ENCODE data around the gene GRM4.

Gene GRM4

GRCh38 chr6:34071136-34071883, 74.6 kb downstream of the GRM4 start:
- in situ Hi-C loops (cut with MboI; ENCODE audit: low pct_unique_long_range_greater_than_20kb, low sequenced_read_pairs): no loop called here

GRCh38 chr6:34070315-34071135, 75.4 kb downstream of the GRM4 start:
- in situ Hi-C loops (cut with MboI; ENCODE audit: low pct_unique_long_range_greater_than_20kb, low sequenced_read_pairs): no loop called here
- DNase-seq: no peak

More at GRCh38 chr6:34071136-34071883, 74.6 kb downstream of the GRM4 start:
- DNase-seq: no peak

GRCh38 chr6:34068462-34069044, 77.3 kb downstream of the GRM4 start:
- in situ Hi-C loops (cut with MboI; ENCODE audit: low pct_unique_long_range_greater_than_20kb, low sequenced_read_pairs): no loop called here
- no peak for DNase-seq

- DNase-seq: no peak
- in situ Hi-C loops (cut with MboI; ENCODE audit: low pct_unique_long_range_greater_than_20kb, low sequenced_read_pairs): no loop called here
These were observed 78.1 kb downstream of the GRM4 start for GRCh38 chr6:34067814-34068213.

DNA sequence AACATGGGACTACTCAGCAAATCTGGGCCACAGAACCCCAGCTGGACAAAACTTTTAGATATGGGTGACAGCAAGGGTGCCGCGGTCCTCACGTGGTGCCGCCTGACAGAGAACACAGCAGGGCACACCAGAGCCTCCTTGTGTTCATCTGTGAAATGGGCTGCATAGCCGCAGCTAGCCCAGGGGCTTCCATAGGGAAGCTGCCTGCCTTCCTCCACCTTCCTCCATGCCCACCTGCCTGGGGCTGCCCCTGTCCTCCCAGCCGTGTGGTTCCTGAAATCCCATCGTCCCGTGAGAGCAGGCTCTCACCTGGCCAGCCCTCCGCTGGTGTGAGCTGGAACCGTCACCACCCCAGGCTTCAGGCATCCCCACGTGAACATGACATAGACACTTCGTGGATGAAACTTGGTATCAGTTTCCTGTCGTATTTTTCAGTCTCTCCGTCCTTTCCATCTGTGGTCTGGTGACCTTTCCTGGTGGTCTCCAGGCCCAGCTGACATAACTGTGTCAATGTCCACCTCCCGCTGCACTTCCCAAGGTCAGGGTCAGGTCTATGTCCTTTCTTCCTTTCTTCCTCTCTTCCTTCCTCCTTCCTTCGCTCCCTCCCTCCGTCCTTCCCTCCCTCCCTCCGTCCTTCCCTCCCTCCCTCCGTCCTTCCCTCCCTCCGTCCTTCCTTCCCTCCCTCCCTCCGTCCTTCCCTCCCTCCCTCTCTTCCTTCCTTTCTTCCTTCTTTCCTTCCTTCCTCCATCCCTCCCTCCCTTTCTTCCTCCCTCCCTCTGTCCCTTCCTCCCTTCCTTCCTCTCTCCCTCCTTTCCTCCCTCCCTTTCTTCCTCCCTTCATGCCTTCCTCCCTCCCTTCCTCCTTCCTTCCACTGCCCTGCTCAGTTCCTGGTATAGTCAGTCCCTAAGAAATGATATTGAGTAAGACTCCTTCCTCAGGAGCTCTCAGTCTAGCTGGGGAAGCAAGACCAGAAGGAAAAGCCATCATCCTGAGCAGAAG, 78.8 kb downstream of the GRM4 start:
- no peak for DNase-seq
- in situ Hi-C loops (cut with MboI; ENCODE audit: low pct_unique_long_range_greater_than_20kb, low sequenced_read_pairs): no loop called here

GRCh38 chr6:34066218-34066571, 79.7 kb downstream of the GRM4 start:
- DNase-seq: no peak
- in situ Hi-C loops (cut with MboI; ENCODE audit: low pct_unique_long_range_greater_than_20kb, low sequenced_read_pairs): no loop called here

DNA sequence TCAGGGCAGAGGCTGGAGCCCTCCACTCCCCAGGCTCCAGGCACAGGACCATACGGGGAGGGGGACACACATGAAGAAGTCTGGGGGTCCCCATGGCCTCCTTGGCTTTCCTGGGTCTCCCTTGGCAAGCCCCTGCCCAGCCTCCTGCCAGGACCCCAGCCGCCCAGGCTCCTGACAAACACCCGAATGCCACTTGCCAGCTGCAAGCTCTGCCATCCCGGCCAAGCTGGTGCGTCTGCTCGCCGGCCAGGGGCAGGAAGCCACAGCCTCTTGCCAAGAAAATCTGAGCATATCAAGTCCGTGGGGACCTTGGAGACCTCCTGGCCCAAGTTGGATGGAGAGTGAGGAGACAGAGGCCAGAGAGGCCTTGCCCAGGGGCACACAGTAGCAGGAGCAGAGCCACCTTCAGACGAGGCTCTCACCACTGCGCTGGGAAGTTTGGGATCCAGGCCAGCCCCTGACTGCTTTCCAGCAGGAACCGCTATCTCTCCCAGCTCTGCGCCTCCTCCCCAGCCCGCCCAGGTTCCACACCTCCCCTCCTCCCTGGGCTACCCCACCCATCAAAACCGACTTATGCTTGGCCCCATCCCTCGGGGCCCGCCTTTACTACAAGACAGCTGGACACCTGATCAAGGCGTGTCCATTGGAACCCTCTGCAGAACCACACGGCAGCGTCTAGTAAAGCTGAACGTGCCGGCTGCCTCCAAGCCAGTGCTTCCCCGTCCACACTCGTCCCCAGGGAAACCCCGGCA, 80.2 kb downstream of the GRM4 start:
- in situ Hi-C loops (cut with MboI; ENCODE audit: low pct_unique_long_range_greater_than_20kb, low sequenced_read_pairs): no loop called here
- no peak for DNase-seq

- DNase-seq: no peak
- in situ Hi-C loops (cut with MboI; ENCODE audit: low pct_unique_long_range_greater_than_20kb, low sequenced_read_pairs): no loop called here
These were observed 81.2 kb downstream of the GRM4 start for GRCh38 chr6:34064675-34065074.

GRCh38 chr6:34063651-34064050, 82.2 kb downstream of the GRM4 start:
- in situ Hi-C loops (cut with MboI; ENCODE audit: low pct_unique_long_range_greater_than_20kb, low sequenced_read_pairs): no loop called here
- no peak for DNase-seq

DNA sequence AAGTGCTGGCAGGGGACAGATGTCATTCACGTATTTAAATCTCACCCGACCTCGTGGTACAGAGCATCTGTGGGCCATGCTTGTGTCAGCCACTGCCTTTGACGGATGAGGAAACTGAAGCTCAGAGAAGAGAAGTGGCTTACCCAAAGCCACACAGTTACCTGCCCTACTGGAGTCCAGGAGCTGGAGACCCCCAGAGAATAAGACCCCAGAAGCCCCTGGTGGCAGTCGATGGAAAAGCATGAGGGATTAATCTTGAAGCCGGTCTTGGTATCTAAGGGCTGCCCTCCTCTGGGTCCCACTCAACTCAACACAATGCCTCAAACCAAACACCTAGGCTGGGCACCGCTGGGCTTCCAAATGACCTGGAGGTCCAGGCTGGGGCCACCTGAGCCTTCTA, 83.1 kb downstream of the GRM4 start:
- in situ Hi-C loops (cut with MboI; ENCODE audit: low pct_unique_long_range_greater_than_20kb, low sequenced_read_pairs): no loop called here
- no peak for DNase-seq

DNA sequence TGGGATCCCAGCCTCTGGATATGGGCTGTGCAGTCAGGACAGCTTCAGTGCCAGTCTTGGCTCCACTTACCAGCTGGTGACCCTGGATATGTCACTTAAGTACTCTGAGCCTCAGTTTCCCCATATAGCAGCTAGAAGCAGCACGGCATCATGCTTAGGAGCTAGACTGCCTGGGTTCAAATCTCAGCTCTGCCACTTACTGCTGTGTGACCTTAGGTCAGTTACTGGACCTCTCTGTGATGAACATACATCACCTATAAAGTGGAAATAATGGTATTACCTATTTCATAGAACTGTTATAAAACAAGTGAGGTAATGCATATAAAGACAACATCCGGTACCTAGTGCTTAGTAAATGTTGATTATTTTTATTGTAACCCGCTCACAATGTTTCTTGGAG, 83.7 kb downstream of the GRM4 start:
- DNase-seq: no peak
- in situ Hi-C loops (cut with MboI; ENCODE audit: low pct_unique_long_range_greater_than_20kb, low sequenced_read_pairs): no loop called here

- no peak for DNase-seq
- in situ Hi-C loops (cut with MboI; ENCODE audit: low pct_unique_long_range_greater_than_20kb, low sequenced_read_pairs): no loop called here
These were observed 84.5 kb downstream of the GRM4 start for GRCh38 chr6:34061348-34061747.

- DNase-seq: no peak
- in situ Hi-C loops (cut with MboI; ENCODE audit: low pct_unique_long_range_greater_than_20kb, low sequenced_read_pairs): no loop called here
These were observed 86.0 kb downstream of the GRM4 start for GRCh38 chr6:34059914-34060313.

- no peak for DNase-seq
- in situ Hi-C loops (cut with MboI; ENCODE audit: low pct_unique_long_range_greater_than_20kb, low sequenced_read_pairs): no loop called here
These were observed 86.7 kb downstream of the GRM4 start for GRCh38 chr6:34059136-34059731.

GRCh38 chr6:34057790-34058189, 88.1 kb downstream of the GRM4 start:
- in situ Hi-C loops (cut with MboI; ENCODE audit: low pct_unique_long_range_greater_than_20kb, low sequenced_read_pairs): no loop called here
- no peak for DNase-seq

DNA sequence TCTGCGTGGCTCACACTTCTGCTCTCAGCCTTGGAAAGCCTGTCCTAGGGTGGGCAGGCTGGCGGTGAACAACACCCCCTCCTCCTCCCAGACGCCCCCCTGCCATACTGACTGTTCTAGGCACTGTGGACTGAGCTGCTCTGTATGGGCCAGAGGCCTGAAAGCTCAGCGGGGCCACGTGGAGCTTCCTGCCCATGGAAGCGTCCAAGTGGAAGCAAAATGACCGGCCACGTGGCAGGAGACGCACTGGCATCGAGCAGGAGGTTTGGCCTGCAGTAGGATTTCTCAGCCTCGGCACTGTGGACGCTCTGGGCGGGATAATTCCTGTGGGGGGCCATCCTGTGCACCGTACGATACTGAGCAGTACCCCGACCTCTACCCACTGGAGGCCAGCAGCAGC, 88.7 kb downstream of the GRM4 start:
- in situ Hi-C loops (cut with MboI; ENCODE audit: low pct_unique_long_range_greater_than_20kb, low sequenced_read_pairs): no loop called here
- DNase-seq: no peak

- in situ Hi-C loops (cut with MboI; ENCODE audit: low pct_unique_long_range_greater_than_20kb, low sequenced_read_pairs): no loop called here
- DNase-seq: no peak
These were observed 89.4 kb downstream of the GRM4 start for GRCh38 chr6:34056305-34057108.

All from KBM-7 (cell line).